GM12872 (cell line): ENCODE results near the gene LITAF.

Experiments used
- CTCF ChIP-seq: IDR thresholded peaks from 3 replicates; pipeline ENCODE4 v1.5.1; 2011; ENCODE audit warnings: low read depth, mild to moderate bottlenecking, low read length, moderate library complexity; ENCODE audit not compliant: insufficient read depth

LITAF gene

DNA sequence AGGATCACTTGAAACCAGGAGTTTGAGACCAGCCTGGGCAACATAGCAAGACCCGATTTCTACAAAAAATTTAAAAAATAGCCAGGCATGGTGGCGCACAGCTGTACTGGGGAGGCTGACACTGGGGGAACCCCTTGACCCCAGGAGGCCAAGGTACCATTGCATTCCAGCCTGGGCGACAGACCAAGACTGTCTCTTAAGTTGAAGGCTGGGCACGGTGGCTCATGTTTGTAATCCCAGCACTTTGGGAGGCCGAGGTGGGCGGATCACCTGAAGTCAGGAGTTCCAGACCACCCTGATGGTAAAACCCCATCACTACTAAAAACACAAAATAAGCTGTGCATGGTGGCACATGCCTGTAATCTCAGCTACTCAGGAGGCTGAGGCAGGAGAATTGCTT lies 74.9 kb downstream of the LITAF start:
- TF ChIP-seq CTCF: no peak

DNA sequence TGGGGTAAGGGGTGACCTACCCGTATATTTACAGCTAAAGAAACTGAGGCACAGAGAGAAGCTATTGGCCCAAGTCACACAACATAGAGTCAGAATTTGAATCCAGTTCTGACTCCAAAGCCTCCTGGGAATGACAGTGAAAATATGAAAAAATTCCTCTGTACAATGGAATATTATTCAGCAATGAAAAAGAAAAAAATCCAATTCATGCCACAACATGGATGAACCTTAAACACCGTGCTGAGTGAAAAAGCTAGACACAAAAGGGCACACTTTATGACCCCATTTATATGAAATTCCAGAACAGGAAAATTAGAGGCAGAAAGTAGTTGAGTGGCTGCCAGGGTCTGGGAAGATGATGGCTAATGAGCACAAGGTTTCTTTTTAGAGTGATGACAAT lies 75.4 kb downstream of the LITAF start:
- TF ChIP-seq CTCF: no peak

GRCh38 chr16:11510178-11510973 lies 76.3 kb downstream of the LITAF start:
- no peak for TF ChIP-seq CTCF

DNA sequence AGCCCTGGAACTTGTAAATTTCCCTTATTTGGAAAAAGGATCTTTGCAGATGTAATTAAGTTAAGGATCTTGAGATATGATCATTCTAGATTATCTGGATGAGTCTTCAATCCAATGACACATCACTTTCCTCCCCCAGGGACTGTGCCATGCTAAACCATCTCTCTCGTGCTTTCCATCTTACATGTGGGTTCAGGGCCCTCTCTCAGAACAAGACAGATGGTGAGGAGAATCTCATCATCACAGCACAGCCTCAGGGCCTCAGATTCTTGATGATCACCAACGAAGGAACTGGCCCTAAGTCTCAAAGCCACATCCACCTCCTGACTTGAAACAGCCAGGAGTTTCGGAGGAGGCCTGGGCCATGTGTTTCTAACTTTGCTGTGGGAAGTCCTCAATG lies 78.7 kb downstream of the LITAF start:
- TF ChIP-seq CTCF: no peak

- TF ChIP-seq CTCF: no peak
These were observed 79.4 kb downstream of the LITAF start for GRCh38 chr16:11507350-11507749.

GRCh38 chr16:11506741-11507305 lies 79.9 kb downstream of the LITAF start:
- TF ChIP-seq CTCF: peak; percentile 57

DNA sequence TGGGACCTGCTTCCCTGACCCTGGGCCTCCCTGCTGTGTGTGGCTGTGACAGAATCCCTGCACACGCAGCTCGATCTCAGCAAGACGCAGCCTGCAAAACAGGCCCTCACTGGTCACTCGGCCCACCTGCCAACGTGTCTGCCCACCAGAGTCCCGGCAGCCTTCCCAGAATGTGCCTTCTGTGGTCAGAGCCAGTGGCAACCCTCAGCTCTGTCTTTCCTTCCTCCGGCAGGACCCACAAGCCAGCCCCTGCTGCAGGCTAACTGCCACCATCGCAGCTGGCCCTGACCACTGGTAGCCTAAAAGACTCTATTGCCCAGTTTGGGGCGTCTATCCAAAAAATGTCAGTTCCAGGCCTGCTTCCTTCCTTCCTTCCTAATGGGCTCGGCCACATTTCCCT lies 83.2 kb downstream of the LITAF start:
- TF ChIP-seq CTCF: no peak
